ENCODE results near the gene PTPN23.

The PTPN23 gene

GRCh38 chr3:47420511-47421484 lies 40.0 kb downstream of the PTPN23 start:
- DNase-seq (ENCODE audit: low spot score) = peak; percentile 94

GRCh38 chr3:47421741-47422649 lies 41.2 kb downstream of the PTPN23 start:
- peak; percentile 50 for DNase-seq (ENCODE audit: low spot score)

GRCh38 chr3:47422743-47423142 lies 41.9 kb downstream of the PTPN23 start:
- no peak for DNase-seq (ENCODE audit: low spot score)

GRCh38 chr3:47423548-47424145 lies 42.8 kb downstream of the PTPN23 start:
- no peak for DNase-seq (ENCODE audit: low spot score)

GRCh38 chr3:47424434-47425382 lies 43.9 kb downstream of the PTPN23 start:
- no peak for DNase-seq (ENCODE audit: low spot score)

GRCh38 chr3:47425383-47425778 lies 44.6 kb downstream of the PTPN23 start:
- peak; percentile 3 for DNase-seq (ENCODE audit: low spot score)

- DNase-seq (ENCODE audit: low spot score) = peak; percentile 9
Observed at GRCh38 chr3:47425959-47426358, 45.1 kb downstream of the PTPN23 start.

GRCh38 chr3:47427866-47428265 lies 47.0 kb downstream of the PTPN23 start:
- DNase-seq (ENCODE audit: low spot score) = no peak

- DNase-seq (ENCODE audit: low spot score) = no peak
Observed at GRCh38 chr3:47428662-47429061, 47.8 kb downstream of the PTPN23 start.

GRCh38 chr3:47429476-47430270 lies 48.9 kb downstream of the PTPN23 start:
- no peak for DNase-seq (ENCODE audit: low spot score)

GRCh38 chr3:47430606-47431005 lies 49.8 kb downstream of the PTPN23 start:
- DNase-seq (ENCODE audit: low spot score) = peak; percentile 3

GRCh38 chr3:47431225-47431624 lies 50.4 kb downstream of the PTPN23 start:
- DNase-seq (ENCODE audit: low spot score) = no peak

GRCh38 chr3:47432673-47433072 lies 51.9 kb downstream of the PTPN23 start:
- DNase-seq (ENCODE audit: low spot score) = no peak

- no peak for DNase-seq (ENCODE audit: low spot score)
Observed at GRCh38 chr3:47433796-47434195, 53.0 kb downstream of the PTPN23 start.

- DNase-seq (ENCODE audit: low spot score) = no peak
Observed at GRCh38 chr3:47434849-47435248, 54.0 kb downstream of the PTPN23 start.

GRCh38 chr3:47436180-47436579 lies 55.4 kb downstream of the PTPN23 start:
- no peak for DNase-seq (ENCODE audit: low spot score)

- DNase-seq (ENCODE audit: low spot score) = peak; percentile 9
Observed at GRCh38 chr3:47440131-47440530, 59.3 kb downstream of the PTPN23 start.

GRCh38 chr3:47441796-47442551 lies 61.2 kb downstream of the PTPN23 start:
- no peak for DNase-seq (ENCODE audit: low spot score)

- peak; percentile 12 for DNase-seq (ENCODE audit: low spot score)
Observed at GRCh38 chr3:47443611-47443995, 62.8 kb downstream of the PTPN23 start.

GRCh38 chr3:47444103-47444502 lies 63.3 kb downstream of the PTPN23 start:
- peak; percentile 8 for DNase-seq (ENCODE audit: low spot score)
